Measurements from ENCODE around the gene NFE2L1.

GRCh38 chr17:48037036-48037837 lies 10.9 kb upstream of the NFE2L1 start, which contains the start of gene COPZ2:
- TF ChIP-seq POLR2A (IDR thresholded peaks at IDR 0.05): no peak
- peak; percentile 26 to 67 (median 56) for TF ChIP-seq CTCF (IDR thresholded peaks at IDR 0.05)

All from thyroid gland (tissue), 4 donors.